HepG2 (cell line): ENCODE data around the gene MOG. TPM values are rescaled to one million over a fixed set of nuclear protein-coding genes. Genes with fewer than 3 reads are reported as not detected.

Experiments used
- ATAC-seq: fragments of 200-7000 bp; cut with Tn5 transposase; 3 replicates; pipeline ENCODE4 v1.9.1; 2020; ENCODE audit warnings: mild to moderate bottlenecking, moderate library complexity
- BruUV-seq: library from RNA; stranded (reverse); fragments of 400-500 nt; replicated peaks from 2 replicates; lab custom pipeline; 2021; lab: Mats Ljungman, UMichigan
- CTCF ChIA-PET: fragments of 300-600 bp; formaldehyde crosslinking; extraction: SDS; loops from one replicate; lab custom pipeline; 2021; ENCODE audit warnings: low total read pairs, inconsistent platforms, low intra/inter-chr PET ratio; lab: Yijun Ruan, JAX
- POLR2A ChIA-PET: fragments of 350-600 bp; sonication (Branson Sonifier 250); formaldehyde crosslinking; loops from one replicate; lab custom pipeline; 2020; ENCODE audit warnings: antibody characterized with exemption, inconsistent platforms; lab: Yijun Ruan, JAX
- DNase-seq: peaks from one replicate; pipeline ENCODE4 v3.0.0-alpha.2; 2015; ENCODE audit warnings: low spot score
- FAIRE-seq: peaks from 3 replicates; lab custom pipeline; 2011; peaks lifted over from hg19 to GRCh38; lab: Jason Lieb, UNC
- H2AFZ ChIP-seq: one replicate; pipeline ENCODE4 v1.6.1; 2011; ENCODE audit warnings: low read length, inconsistent platforms
- H3K27ac ChIP-seq: fragments of 300-600 bp; 3 replicates; pipeline ENCODE4 v1.8.0; 2011; ENCODE audit warnings: mixed run types, mild to moderate bottlenecking, mixed read lengths, low read length, inconsistent platforms; ENCODE audit not compliant: insufficient read depth; ENCODE audit errors: extremely low read length
- H3K27me3 ChIP-seq, 2 experiments: fragments of 200-600 bp in 1 of 2; 2 replicates in 1 of 2; 3 replicates in 1 of 2; pipeline versions ENCODE4 v1.6.0 to v1.8.0; 2011; ENCODE audit warnings: low read length in 2 of 2, mild to moderate bottlenecking in 2 of 2, moderate library complexity in 2 of 2, inconsistent platforms in 1 of 2; ENCODE audit not compliant: insufficient read depth in 2 of 2, control insufficient read depth in 1 of 2
- H3K36me3 ChIP-seq, 2 experiments: fragments of 200-600 bp in 1 of 2; replicated peaks in 1 of 2; 2 replicates in 1 of 2; 3 replicates in 1 of 2; pipeline versions ENCODE4 v1.5.1 to v1.8.0; 2011; ENCODE audit warnings: low read length in 2 of 2, inconsistent platforms in 1 of 2; ENCODE audit not compliant: insufficient read depth in 2 of 2, control insufficient read depth in 1 of 2
- H3K4me1 ChIP-seq: 2 replicates; pipeline ENCODE4 v1.5.1; 2012; ENCODE audit warnings: low read length, inconsistent platforms; ENCODE audit not compliant: insufficient read depth
- H3K4me2 ChIP-seq: 2 replicates; pipeline ENCODE4 v1.6.0; 2011; ENCODE audit warnings: low read depth, low read length, inconsistent platforms
- H3K4me3 ChIP-seq, 3 experiments: fragments of 200-600 bp in 1 of 3; sonication (generic), shearing (Covaris generic) in 1 of 3; replicated peaks in 1 of 3; 2 replicates each; pipeline ENCODE4 v1.5.1; 2011 to 2016; ENCODE audit warnings: low read length in 3 of 3, inconsistent platforms in 2 of 3, low read depth in 2 of 3, mild to moderate bottlenecking in 2 of 3, control low read depth in 1 of 3, mixed read lengths in 1 of 3; ENCODE audit not compliant: insufficient read depth in 1 of 3
- H3K79me2 ChIP-seq: one replicate; pipeline ENCODE4 v1.6.1; 2011; ENCODE audit warnings: low read length, inconsistent platforms; ENCODE audit not compliant: insufficient read depth
- H3K9ac ChIP-seq: 2 replicates; pipeline ENCODE4 v1.6.0; 2011; ENCODE audit warnings: mild to moderate bottlenecking, low read depth, low read length, inconsistent platforms; ENCODE audit not compliant: insufficient read depth
- H3K9me3 ChIP-seq: 2 replicates; pipeline ENCODE4 v1.5.1; 2012; ENCODE audit warnings: mild to moderate bottlenecking, low read length
- H4K20me1 ChIP-seq: 2 replicates; pipeline ENCODE4 v1.6.0; 2011; ENCODE audit warnings: inconsistent platforms, mild to moderate bottlenecking, low read length, moderate library complexity; ENCODE audit not compliant: insufficient read depth
- ATF4 ChIP-seq, 2 experiments: fragments of 450-650 bp in 1 of 2; sonication (generic) in 1 of 2; formaldehyde crosslinking; IDR thresholded peaks; 2 replicates each; pipeline versions ENCODE4 v1.5.0 to v1.8.0; 2020 to 2022; ENCODE audit warnings: mild to moderate bottlenecking in 1 of 2, missing genetic modification reagents in 1 of 2
- ATF7 ChIP-seq, 2 experiments: fragments of 450-650 bp in 1 of 2; sonication (generic) in 1 of 2; formaldehyde crosslinking in 1 of 2; IDR thresholded peaks; 2 replicates each; pipeline versions ENCODE4 v1.4.0 to v1.6.1; 2016 to 2020; ENCODE audit warnings: antibody characterized with exemption in 1 of 2, mild to moderate bottlenecking in 1 of 2, missing genetic modification reagents in 1 of 2
- CHD2 ChIP-seq: IDR thresholded peaks from 2 replicates; pipeline ENCODE4 v1.6.1; 2011; ENCODE audit warnings: low read depth, low read length, improper control_type of control experiment
- CHD4 ChIP-seq: fragments of 200-600 bp; sonication (generic); IDR thresholded peaks from 2 replicates; pipeline ENCODE4 v1.7.0; 2017; ENCODE audit warnings: mild to moderate bottlenecking, low read length, borderline replicate concordance
- ELF1 ChIP-seq: sonication (generic); formaldehyde crosslinking; IDR thresholded peaks from 2 replicates; pipeline ENCODE4 v1.4.0; 2020; ENCODE audit warnings: missing genetic modification reagents
- EP300 ChIP-seq, 3 experiments: sonication (generic) in 1 of 3; formaldehyde crosslinking in 1 of 3; IDR thresholded peaks; 2 replicates each; pipeline versions ENCODE4 v1.5.1 to v1.6.1; 2011 to 2020; ENCODE audit warnings: low read depth in 2 of 3, low read length in 2 of 3, borderline replicate concordance in 1 of 3, improper control_type of control experiment in 1 of 3, mild to moderate bottlenecking in 1 of 3, missing genetic modification reagents in 1 of 3, moderate library complexity in 1 of 3
- HNRNPLL ChIP-seq: fragments of 200-400 bp; formaldehyde crosslinking; IDR thresholded peaks from 2 replicates; pipeline ENCODE4 v1.6.1; 2017; ENCODE audit warnings: mild to moderate bottlenecking, low read depth, low read length; ENCODE audit not compliant: poor library complexity, severe bottlenecking
- MEF2D ChIP-seq: sonication (generic); formaldehyde crosslinking; IDR thresholded peaks from 2 replicates; pipeline ENCODE4 v1.5.1; 2020; ENCODE audit warnings: mild to moderate bottlenecking, missing genetic modification reagents
- PHF21A ChIP-seq: sonication (generic); formaldehyde crosslinking; IDR thresholded peaks from 2 replicates; pipeline ENCODE4 v1.5.0; 2020; ENCODE audit warnings: mild to moderate bottlenecking, missing genetic modification reagents
- PRDM10 ChIP-seq: sonication (generic); formaldehyde crosslinking; IDR thresholded peaks from 2 replicates; pipeline ENCODE4 v1.4.0; 2020; ENCODE audit warnings: low read depth, missing genetic modification reagents
- SIN3A ChIP-seq: IDR thresholded peaks from 2 replicates; pipeline ENCODE4 v1.6.1; 2011; ENCODE audit warnings: low read depth, mild to moderate bottlenecking, control low read depth, low read length, borderline replicate concordance
- SMC3 ChIP-seq: IDR thresholded peaks from 2 replicates; pipeline ENCODE4 v1.6.1; 2011; ENCODE audit warnings: low read length, improper control_type of control experiment
- SRSF4 ChIP-seq: fragments of 200-400 bp; formaldehyde crosslinking; IDR thresholded peaks from one replicate; pipeline ENCODE4 v1.6.1; 2018; ENCODE audit warnings: mild to moderate bottlenecking, low read depth, low read length, moderate library complexity; ENCODE audit not compliant: poor library complexity, severe bottlenecking
- ZKSCAN1 ChIP-seq: fragments of 150-350 bp; IDR thresholded peaks from 2 replicates; pipeline ENCODE4 v1.6.1; 2014; ENCODE audit warnings: low read length
- ZNF547 ChIP-seq: sonication (generic); formaldehyde crosslinking; IDR thresholded peaks from 2 replicates; pipeline ENCODE4 v1.5.1; 2020; ENCODE audit warnings: mild to moderate bottlenecking, missing genetic modification reagents
- ZNF788 ChIP-seq: sonication (generic); formaldehyde crosslinking; IDR thresholded peaks from 2 replicates; pipeline ENCODE4 v1.5.0; 2020; ENCODE audit warnings: mild to moderate bottlenecking, missing genetic modification reagents, borderline replicate concordance
- ZSCAN20 ChIP-seq: sonication (generic); formaldehyde crosslinking; IDR thresholded peaks from 2 replicates; pipeline ENCODE4 v1.4.0; 2020; ENCODE audit warnings: missing genetic modification reagents, mild to moderate bottlenecking, borderline replicate concordance
- ZSCAN29 ChIP-seq: sonication (generic); formaldehyde crosslinking; conservative IDR thresholded peaks from 2 replicates; pipeline ENCODE4 v1.4.0; 2020; ENCODE audit warnings: mild to moderate bottlenecking, missing genetic modification reagents
- WGBS: methylation state at CpG from one replicate; pipeline ENCODE4 v1.1.6; 2017; ENCODE audit warnings: low lambda C conversion rate; 5-methylcytosine and 5-hydroxymethylcytosine counted together
- in situ Hi-C: cut with HindIII; loops from 2 replicates; pipeline ENCODE4 v1.10.0; 2017; ENCODE audit warnings: low pct_unique_long_range_greater_than_20kb; ENCODE audit not compliant: extremely low pct_ligation_motif_present
- intact Hi-C: fragments of 100-400 bp; cut with micrococcal nuclease; formaldehyde crosslinking; loops from one replicate; pipeline ENCODE4 v1.10.0; 2022; ENCODE audit not compliant: unreplicated experiment
- polyA plus RNA-seq, 8 experiments: library from polyadenylated mRNA; depleted of rRNA in 3 of 8; stranded (reverse) in 7 of 8; unstranded in 1 of 8; fragments of >200 nt; fragmentation: Illumina TruSeq in 4 of 8; extraction: Trizol in 4 of 8; gene quantifications; 2 replicates each; pipeline versions ENCODE4 v1.2.1 to v1.2.3, GENCODE V29; 2011 to 2016; ENCODE audit warnings: low read depth in 4 of 8, missing spikeins in 1 of 8, mixed read lengths in 1 of 8; ENCODE audit not compliant: insufficient read depth in 1 of 8
- total RNA-seq, 5 experiments: library from RNA; depleted of rRNA; stranded (reverse); fragments of >200 nt; fragmentation: Illumina TruSeq; extraction: Trizol; gene quantifications; 2 replicates each; pipeline ENCODE4 v1.2.3, GENCODE V29; 2016; ENCODE audit warnings: low read depth in 1 of 5

The MOG gene
- total and polyA plus RNA-seq, 2 of the 13 experiments (the other 11 are each of a cell fraction or from before 2014, with no cell fraction given): not detected

GRCh38 chr6:29641430-29642148 is 15.3 kb upstream of the MOG start:
- POLR2A ChIA-PET: no interaction called here
- intact Hi-C loops: no loop called here
- no peak overlapping the region for H2AFZ ChIP-seq

GRCh38 chr6:29647927-29648642 is 8.8 kb upstream of the MOG start:
- ChIA-PET CTCF (interaction anchor here (1.2 to 1.4 kb wide), 2 partner anchors 48 to 105 kb away, joined by 5 to 8 read pairs; no protein-coding TSS in a partner anchor), POLR2A (interaction anchor here (0.9 kb wide), 1 partner anchor 15 kb away, joined by 4 read pairs; the partner anchor contains the start of gene GABBR1)
- peak; percentile 67 for FAIRE-seq
- Histone ChIP-seq H3K9ac (no peak overlapping the region), H3K9me3 (no peaks in the 10 kb centered on the region), H3K4me1 (peaks cover 6% of the 10 kb centered on the region; the same call in 1 of the 2 replicates), H3K27ac (no peak overlapping the region), H3K4me2 (no peak overlapping the region), H3K27me3 (0 out of 5 replicates have a peak, but pooled peaks cover 0 to under 1% of the 10 kb centered on the region in 2 experiments), H3K36me3 (no peaks in the 10 kb centered on the region), H3K79me2 (no peaks in the 10 kb centered on the region), H4K20me1 (no peaks in the 10 kb centered on the region), H2AFZ (no peak overlapping the region), H3K4me3 (no peak overlapping the region)
- 67% methylated on average over 23 of the region's 23 CpGs for WGBS
- no TSS peak for BruUV-seq
- intact Hi-C loops: no loop called here
- DNase-seq: peak; percentile 39
- in situ Hi-C loops: no loop called here
- ATAC-seq: peak; percentile 62
- TF ChIP-seq ATF4 (CRISPR knock-in tag; IDR thresholded peaks at IDR 0.05) (no peak), PRDM10 (CRISPR knock-in tag) (no peak), SMC3 (peak; percentile 12; the same call in 1 of the 2 replicates), ZSCAN20 (CRISPR knock-in tag) (no peak), ZKSCAN1 (no peak), PHF21A (CRISPR knock-in tag) (no peak)

More at GRCh38 chr6:29641430-29642148, 15.3 kb upstream of the MOG start:
- no peaks in the 10 kb centered on the region for H3K36me3 ChIP-seq
- no peaks in the 10 kb centered on the region for H3K9me3 ChIP-seq
- H3K4me2 ChIP-seq: no peak overlapping the region
- no peak overlapping the region for H3K9ac ChIP-seq
- in situ Hi-C loops: no loop called here
- H3K27me3 ChIP-seq: 0 out of 5 replicates have a peak, but pooled peaks cover 0 to 7% of the 10 kb centered on the region in 2 experiments
- no peak overlapping the region for H3K27ac ChIP-seq
- no peaks in the 10 kb centered on the region for H3K4me1 ChIP-seq
- no peak for TF ChIP-seq SRSF4
- no peak for TF ChIP-seq CHD4
- no peak for TF ChIP-seq CHD2
- no peak for TF ChIP-seq ZNF547 (CRISPR knock-in tag)
- TF ChIP-seq ATF7 (IDR thresholded peaks at IDR 0.05): no peak
- no peak for TF ChIP-seq ATF7 (CRISPR knock-in tag; IDR thresholded peaks at IDR 0.05)
- no peak for TF ChIP-seq EP300 (IDR thresholded peaks at IDR 0.05; ENCODE audit: low read depth in 2 of 2, low read length in 2 of 2)
- no peak for TF ChIP-seq EP300 (CRISPR knock-in tag; IDR thresholded peaks at IDR 0.05; ENCODE audit: borderline replicate concordance)
- no peak for TF ChIP-seq SIN3A
- no peak for TF ChIP-seq ZSCAN29
- no peak for TF ChIP-seq ELF1 (CRISPR knock-in tag)
- TF ChIP-seq HNRNPLL: no peak
- no peak for TF ChIP-seq ZNF788 (CRISPR knock-in tag)
- no peak for TF ChIP-seq MEF2D (CRISPR knock-in tag)
- ATAC-seq: no peak
- WGBS: 3% methylated on average over 3 of the region's 3 CpGs
- no peak overlapping the region for H3K4me3 ChIP-seq
- no peak for DNase-seq
- FAIRE-seq: no peak
- no TSS peak for BruUV-seq
- CTCF ChIA-PET: no interaction called here
- no peaks in the 10 kb centered on the region for H3K79me2 ChIP-seq
- H4K20me1 ChIP-seq: no peaks in the 10 kb centered on the region
